ENCODE data around the gene FBXL4.

Gene FBXL4

DNA sequence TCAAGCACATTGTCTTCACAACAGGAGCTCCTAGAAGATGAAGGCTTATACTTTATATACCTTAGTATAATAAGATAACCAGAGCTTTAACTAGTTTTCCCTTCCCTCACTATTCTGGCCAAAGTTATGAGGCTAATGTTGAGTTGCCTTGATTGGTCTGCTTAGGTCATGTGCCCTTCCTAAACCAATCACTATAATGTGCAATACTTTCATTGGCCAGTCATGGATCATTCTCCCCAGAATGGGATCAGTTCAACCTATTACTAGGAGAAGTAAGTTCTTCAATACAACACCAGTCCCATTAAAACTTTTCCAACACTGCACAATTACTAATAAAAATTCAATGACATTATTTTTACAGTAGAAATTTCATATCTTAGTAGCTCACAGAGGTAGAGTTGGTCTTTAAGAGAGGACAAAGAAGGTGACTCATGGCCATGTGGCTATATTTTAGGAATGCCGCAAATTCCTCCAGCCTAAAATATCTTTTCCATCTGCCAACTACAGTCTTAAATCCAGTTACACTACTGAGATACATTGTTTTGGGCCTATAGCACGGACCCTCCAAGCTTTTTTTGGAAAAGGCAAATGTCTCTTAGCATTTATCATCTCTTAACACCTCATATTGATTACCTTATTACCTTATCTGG, 125.9 kb downstream of the FBXL4 start:
- TF ChIP-seq, protein P1, sequence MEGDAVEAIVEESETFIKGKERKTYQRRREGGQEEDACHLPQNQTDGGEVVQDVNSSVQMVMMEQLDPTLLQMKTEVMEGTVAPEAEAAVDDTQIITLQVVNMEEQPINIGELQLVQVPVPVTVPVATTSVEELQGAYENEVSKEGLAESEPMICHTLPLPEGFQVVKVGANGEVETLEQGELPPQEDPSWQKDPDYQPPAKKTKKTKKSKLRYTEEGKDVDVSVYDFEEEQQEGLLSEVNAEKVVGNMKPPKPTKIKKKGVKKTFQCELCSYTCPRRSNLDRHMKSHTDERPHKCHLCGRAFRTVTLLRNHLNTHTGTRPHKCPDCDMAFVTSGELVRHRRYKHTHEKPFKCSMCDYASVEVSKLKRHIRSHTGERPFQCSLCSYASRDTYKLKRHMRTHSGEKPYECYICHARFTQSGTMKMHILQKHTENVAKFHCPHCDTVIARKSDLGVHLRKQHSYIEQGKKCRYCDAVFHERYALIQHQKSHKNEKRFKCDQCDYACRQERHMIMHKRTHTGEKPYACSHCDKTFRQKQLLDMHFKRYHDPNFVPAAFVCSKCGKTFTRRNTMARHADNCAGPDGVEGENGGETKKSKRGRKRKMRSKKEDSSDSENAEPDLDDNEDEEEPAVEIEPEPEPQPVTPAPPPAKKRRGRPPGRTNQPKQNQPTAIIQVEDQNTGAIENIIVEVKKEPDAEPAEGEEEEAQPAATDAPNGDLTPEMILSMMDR (IDR thresholded peaks at IDR 0.05) = no peak
- H3K36me3 Mint-ChIP-seq (ENCODE audit: low read depth) = no peaks in the 10 kb centered on the region
- H3K4me1 Mint-ChIP-seq = peaks cover 34% of the 10 kb centered on the region
- DNase-seq = no peak
- peaks cover 46% of the 10 kb centered on the region for H3K27me3 Mint-ChIP-seq (ENCODE audit: low read depth, poor library complexity)
- H3K9me3 Mint-ChIP-seq = peaks cover 4% of the 10 kb centered on the region
- no peak overlapping the region for H3K4me3 Mint-ChIP-seq
- no peak overlapping the region for H3K27ac Mint-ChIP-seq
